ENCODE data around the gene HES7. TPM values are rescaled to one million over a fixed set of nuclear protein-coding genes. Genes with fewer than 3 reads are reported as not detected.
"Not testable (repeated sequence)": the region's sequence is repeated elsewhere in the genome, so short reads cannot be mapped to it uniquely, and the experiment has no call there.

The HES7 gene
- polyA plus RNA-seq (2013, experiment 1 of 2; ENCODE audit: insufficient read length): 0.34 TPM
- polyA plus RNA-seq (2013, experiment 2 of 2; ENCODE audit: insufficient read length): 0.21 TPM

DNA sequence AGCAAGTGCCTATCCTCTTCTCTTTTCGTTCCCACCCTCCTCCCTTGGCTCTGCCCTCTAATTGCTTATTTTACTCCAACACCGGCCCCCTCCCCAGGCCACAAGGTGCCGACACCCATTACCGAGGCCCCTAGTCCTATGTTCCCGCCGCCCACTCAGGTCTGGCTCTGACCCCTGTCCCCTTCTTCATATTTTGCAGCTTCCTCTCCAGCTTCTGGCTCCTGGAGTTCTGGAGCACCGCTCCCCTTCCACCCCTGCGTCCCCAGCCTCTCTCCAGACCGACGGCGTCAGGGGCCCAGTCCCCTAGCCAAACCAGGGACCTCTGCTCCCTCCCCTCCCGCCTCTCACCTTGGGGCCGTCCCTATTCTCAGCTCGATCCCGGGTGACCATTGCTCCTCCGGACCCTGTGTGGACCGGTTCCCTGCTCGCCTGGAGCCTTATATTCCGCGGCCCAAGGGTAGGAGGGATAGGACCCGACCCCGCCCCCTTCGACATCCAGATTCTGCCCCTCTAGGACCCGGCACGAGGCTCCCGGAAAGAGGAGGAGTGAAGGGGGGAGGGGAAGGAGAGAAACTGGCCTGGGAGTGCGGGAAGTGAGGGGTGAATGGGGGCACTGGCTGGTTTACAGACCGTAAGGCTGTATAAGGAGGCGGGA lies at the start of gene HES7:
Gene HES7 (minus strand): TSS at position 412 of the 655 bp plus-strand sequence. CDS start 22 bp downstream, at position 390.
- DNase-seq: peak; percentile 36

DNA sequence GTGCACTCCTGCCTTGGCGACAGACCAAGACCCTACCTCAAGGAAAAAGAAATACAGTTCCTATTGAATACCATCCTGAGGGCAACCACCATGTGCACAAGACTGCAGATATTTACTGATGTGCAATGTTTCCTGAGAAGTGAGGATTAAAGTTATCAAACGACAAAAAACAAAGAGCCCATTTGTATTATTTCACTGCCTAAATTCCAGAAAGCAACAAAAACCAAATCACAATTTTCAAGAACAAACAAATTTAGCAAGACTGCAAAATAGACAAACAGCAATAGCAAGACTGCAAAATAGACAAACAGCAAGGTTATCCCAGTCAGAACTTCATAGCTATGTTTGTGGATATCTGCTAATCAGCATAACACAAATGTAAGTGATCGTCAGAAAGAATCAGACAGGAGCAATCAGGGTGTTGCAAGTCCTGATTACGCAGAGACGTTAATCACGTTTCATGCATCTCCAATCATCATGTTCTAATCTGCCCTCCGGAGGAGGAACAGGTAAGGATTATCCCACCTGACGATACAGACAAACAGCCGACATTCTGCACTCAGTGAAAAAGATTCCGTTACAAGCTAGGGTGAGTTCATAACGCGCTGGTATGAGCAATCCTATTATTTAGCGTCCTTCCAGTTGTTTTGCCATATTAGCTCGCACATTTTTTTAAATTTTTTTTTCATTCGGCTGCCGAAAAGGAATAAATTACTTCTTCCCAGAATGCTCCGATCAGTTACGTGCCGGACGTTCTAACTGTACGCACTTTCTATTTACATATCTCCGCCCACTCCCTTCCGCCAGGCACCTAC lies 49.4 kb upstream of the HES7 start:
- peak; percentile 99 for DNase-seq

GRCh38 chr17:8170186-8170585 lies 46.3 kb upstream of the HES7 start:
- DNase-seq: not testable (repeated sequence)

DNA sequence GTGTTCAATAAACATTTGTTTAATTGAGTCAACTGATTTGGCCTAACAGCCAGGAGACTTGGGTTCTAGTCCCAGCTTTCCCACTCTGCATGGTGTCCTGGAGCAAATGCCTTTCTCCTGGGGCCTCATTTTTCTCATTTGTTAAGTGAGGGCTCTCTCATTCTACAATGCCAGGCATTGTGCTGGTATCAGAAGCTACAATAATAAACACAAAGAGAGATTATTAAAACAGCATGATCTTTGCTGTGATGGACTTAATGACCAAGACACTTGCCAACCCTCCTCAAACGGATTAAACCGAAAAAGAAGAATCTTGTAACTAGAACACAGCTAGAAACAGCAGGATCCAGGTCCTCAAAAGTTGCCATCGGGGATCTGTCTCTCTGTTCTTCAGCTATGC lies 43.6 kb upstream of the HES7 start:
- DNase-seq: no peak

GRCh38 chr17:8166731-8167130 lies 42.8 kb upstream of the HES7 start:
- DNase-seq: no peak

DNA sequence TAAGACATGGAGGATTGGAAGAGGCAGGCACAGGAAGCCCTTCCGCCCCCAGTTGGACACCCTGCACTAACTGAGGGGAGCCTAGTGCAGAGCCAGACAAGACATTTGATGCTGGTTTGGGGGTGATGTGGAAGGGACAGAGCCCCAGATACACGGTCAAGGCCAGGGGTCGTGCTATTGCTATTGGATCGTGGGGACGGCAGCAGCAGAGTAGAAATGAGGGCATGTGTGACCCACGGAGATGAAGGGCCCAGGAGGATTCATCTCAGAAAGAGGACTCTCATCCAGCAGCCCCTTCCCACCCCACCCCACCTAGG lies 40.9 kb upstream of the HES7 start:
- DNase-seq: no peak

DNA sequence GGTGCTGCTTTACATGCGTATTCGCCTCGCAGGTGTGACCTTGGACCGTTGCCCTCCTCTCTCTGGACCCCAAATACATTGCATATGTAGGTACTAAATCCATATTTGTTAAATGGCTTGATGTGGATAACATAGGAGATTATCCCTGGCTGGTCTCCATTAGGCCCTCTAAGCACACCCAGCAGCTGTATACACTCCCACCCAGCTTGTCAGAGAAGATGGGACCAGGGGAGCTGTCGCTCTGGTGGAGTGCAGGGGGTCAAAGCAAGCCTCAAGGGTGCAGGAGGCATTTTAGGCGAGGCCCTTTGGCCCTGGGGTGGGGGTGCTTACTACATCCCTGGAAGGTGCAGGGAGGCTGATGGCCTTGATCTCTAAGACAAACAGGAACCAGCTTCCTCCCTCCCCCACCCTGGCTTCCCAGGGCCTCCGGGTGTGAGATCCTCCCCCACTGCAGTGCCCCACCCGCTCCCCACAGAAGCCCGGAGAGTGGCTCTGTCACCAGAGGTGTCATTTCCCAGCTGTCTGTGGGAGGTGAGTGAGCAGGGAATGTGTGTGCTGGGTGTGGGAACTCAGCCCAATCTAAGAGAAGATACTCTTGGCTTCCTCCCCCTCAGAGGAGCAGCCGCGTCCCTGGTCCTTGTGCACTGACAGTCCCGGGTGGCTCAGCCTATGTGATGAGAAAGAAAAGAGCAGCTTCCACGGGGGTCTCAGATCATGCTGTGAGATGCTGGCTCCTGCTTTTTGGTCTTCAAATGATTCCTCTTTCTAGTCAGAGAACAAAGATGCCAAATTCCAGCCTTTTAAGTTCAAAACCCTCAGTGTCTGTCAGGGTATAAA lies 40.3 kb upstream of the HES7 start:
- peak; percentile 74 for DNase-seq

DNA sequence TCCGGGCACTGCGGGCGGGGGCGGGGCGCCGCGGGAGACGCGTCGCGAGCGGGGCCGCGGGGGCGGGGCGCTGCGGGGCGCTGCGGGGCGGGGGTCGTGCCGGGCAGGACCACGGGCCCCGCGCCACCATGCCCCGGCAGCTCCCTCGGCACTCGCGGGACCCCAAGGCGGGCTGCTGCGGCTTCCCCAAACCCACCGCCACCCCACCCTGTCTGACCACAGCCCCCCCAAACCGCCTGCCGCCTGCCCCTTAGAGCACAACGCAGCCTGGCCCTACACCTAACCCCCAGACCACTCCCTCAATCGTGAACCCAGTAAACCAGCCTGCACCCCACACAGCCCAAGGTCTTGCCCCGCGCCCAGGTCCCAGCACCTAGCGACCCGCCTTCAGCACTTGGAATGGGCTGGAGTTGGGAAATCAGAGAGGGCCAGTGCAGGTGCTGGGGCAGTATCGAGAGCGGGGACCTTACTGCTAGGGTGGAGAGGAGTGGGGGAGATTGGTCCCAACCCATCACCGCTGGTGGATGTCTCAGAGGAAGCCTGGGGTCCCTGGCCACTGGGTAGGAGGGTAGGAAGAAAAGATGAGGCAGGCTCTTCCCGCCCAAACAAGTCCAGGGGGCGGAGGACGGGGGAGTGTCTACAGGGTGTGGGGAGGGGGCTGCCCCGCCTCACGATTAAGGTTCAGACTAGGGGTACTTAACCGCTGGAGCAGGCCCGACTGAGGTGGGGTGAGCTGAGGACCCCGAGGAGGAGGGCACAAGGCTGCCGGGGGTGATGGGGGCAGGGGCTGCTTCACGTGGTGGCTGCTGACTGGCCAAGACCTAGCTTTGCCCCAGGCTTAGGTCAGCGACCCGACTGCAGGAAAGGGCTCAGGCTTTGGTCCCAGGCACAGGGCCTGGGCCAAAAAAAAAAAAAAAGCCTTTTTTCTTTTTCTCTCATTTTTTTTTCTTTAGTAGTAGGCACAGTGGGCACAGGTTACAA lies 39.4 kb upstream of the HES7 start:
- DNase-seq: no peak

DNA sequence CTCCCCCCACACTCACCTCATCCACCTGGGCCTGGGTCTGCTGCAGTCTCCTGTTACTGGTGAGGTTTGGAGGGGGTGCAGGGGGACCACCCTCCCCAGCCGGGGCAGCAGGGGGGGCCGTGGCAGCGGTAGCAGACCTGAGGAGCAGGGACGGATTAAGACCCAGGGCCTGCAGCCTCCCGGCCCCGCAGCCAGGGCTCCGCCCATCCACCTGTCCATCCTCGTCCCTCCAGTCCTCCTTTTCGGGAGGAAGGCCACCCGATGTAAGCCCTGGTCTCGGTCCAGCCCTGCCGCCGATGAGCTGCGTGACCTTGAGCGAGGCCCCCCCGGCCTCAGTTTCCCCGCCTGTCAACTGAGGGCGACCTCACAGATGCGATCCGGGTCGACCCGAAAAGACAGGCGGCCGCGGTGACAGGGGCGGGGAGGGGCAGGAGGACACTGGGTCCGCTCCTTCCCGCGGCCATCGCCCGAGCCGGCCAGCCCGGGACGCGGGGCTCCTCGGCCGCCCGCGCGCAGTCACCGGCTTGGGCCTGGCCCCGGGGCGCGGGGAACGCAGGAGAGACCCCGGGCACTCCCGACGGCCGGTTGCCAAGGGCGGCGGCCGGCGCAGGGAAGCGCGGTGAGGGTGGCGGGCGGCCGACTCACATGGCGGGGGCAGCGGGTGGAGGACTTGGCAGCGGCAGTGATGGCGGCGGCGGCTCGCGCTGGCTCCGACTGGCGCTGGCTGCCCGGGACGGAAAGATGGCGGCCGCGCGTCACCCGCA lies 38.5 kb upstream of the HES7 start, which contains the start of gene VAMP2:
Gene VAMP2 (minus strand): TSS at position 716 of the 764 bp plus-strand sequence. CDS start 69 bp downstream, at position 647.
- peak; percentile 77 for DNase-seq

DNA sequence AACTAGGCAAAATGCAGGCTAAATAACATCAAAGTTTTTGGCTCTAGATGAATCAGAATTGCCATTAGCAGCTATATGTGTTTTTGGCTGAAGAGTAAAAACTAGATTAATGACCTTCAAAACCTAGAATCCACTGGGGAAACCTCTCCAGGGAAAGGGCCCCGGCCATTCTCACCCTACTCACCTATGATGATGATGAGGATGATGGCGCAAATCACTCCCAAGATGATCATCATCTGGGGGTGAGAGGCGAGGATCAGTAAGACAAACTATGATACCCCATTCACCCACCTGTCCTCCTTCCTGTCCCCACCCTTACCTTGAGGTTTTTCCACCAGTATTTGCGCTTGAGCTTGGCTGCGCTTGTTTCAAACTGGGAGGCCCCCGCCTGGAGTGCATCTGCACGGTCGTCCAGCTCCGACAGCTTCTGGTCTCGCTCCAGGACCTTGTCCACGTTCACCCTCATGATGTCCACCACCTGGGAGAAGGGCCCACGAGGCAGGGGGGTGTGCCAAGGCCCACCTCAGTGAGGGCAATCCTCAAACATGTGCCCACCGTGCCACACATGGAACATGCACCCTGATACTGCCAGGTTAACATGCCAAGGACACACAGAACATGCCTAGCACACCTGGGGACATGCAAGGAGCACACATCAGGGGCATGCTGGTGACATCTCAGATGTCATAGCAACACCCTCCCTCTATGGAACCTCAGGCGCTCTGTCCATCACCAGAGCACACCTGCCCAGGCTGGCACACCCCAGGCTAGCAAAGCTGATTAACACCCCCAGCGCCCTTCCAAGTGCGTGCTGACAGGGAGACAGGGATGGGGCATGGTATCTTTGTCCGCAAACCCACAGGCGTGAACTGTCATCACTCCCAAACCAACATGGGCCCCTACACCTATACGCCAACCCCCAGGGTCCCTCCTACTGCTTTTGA lies 37.7 kb upstream of the HES7 start:
- no peak for DNase-seq

DNA sequence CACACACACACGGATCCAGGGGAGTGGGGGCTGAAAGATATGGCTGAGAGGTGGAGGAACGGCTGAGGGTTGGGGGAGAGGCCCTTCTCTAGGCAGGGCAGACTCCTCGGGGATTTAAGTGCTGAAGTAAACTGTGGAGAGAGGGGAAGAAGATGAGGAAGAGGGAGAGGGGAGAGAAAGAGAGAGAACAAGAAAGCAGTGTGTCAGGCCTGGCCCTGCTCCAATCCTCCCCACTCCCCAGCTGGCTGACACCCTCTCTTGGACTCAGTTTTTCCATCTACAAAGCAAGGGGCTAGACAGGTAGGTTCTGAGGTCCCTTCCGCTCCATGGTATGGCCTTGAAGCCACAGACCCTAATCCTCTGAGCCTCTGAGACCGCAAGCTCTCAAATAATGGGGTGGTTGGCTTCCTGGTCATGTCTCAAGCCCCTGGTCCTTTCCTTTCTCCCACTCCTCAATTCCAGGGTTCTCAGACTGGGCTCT lies 36.9 kb upstream of the HES7 start:
- no peak for DNase-seq

DNA sequence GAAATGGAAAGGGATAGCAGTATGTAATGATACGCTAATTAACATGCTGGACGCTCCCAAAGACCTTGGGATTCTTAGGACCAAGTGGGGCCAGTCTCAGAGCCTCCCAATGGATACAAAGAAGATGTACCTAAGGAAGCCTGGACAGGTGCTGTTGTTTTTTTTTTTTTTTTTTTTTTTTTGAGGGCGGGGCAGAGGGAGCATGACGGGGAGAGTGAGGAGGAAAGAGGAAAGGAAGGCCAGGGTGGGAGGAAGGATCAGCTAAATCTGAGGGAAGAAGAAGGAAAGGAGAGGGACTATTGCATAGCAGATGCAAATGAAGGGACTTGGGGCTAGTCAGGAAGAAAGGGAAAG lies 36.3 kb upstream of the HES7 start:
- no peak for DNase-seq

GRCh38 chr17:8159459-8160223 lies 35.7 kb upstream of the HES7 start:
- no peak for DNase-seq

DNA sequence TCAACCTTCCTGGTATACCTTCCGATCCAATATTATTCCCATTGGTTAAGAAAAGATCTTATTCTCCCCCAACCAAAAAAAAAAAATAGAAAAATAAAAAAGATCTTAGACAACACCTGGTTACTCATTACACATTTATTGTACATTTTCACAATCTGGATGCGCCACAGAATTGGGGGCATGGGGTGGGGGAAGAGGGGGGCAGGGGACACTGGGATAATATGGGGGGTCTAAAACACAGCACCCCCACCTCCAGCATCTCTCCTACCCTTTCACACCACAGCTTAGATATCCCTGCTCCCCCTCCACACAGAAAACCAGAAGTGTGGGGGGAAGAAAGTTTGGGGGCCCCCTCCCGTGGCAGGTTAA lies 35.1 kb upstream of the HES7 start:
- DNase-seq: no peak

GRCh38 chr17:8158267-8159031 lies 34.5 kb upstream of the HES7 start:
- peak; percentile 83 for DNase-seq

- peak; percentile 100 for DNase-seq
Measured at GRCh38 chr17:8156246-8156992, 32.5 kb upstream of the HES7 start.

DNA sequence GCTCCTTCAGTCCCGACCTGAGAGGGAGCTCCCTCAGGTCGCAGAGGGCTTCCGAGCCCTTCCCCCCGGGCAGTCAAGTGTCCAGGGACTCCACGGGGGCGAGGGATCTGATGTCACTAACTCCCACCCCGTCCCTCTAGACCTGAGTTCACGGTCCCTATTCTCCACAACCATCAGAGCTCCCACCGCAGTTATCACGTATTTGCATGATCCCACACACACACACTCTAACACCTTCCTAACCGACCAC lies 32.0 kb upstream of the HES7 start:
- DNase-seq: no peak

Measured in fibroblast of skin of scalp (primary cell).